Left colon (tissue), 2 donors: ENCODE data around the gene MEIS3. TPM values are rescaled to one million over a fixed set of nuclear protein-coding genes. Genes with fewer than 3 reads are reported as not detected.

Experiments
- total RNA-seq, 2 donors: library from RNA; stranded (reverse); fragmentation: NEBNext Ultra II Directional; extraction: Animal tissue kit (Norgen Biotek cat#: 25700); gene quantifications; one replicate each; pipeline ENCODE4 v1.2.1, GENCODE V29; 2021
- donor health status: DM: no; HTN: no; CAD: no.
- donor health status: DM: yes; HTN: yes; CAD: no.

The MEIS3 gene
- total RNA-seq, 2 donors from 2014 or later, result 2.5 to 2.7 TPM

Other genes with a start within 250 kb of the MEIS3 start
- 10 to 100 TPM; 18.9 to 32.9 TPM for gene BBC3, start 188.3 kb downstream of the MEIS3 start, total RNA-seq
- 10 to 100 TPM; 28.0 to 36.7 TPM for gene CCDC9, start 163.0 kb downstream of the MEIS3 start, total RNA-seq
- 10 to 100 TPM; 13.9 to 14.1 TPM for gene INAFM1, start 144.6 kb downstream of the MEIS3 start, total RNA-seq
- gene C5AR1, start 109.7 kb downstream of the MEIS3 start, total RNA-seq, result 1 to 10 TPM; 5.0 to 8.8 TPM
- 1 to 10 TPM in 1 of 2 donors, under 1 TPM in 1; 0.46 to 2.3 TPM for gene C5AR2, start 87.4 kb downstream of the MEIS3 start, total RNA-seq
- gene DHX34, start 70.2 kb downstream of the MEIS3 start, total RNA-seq, result 10 to 100 TPM in 1 of 2 donors, 1 to 10 TPM in 1; 8.5 to 10.6 TPM
- 1 to 10 TPM in 1 of 2 donors, under 1 TPM in 1; 0.09 to 2.2 TPM for gene SLC8A2, start 52.4 kb upstream of the MEIS3 start, total RNA-seq
- 1 to 10 TPM; 4.6 to 6.0 TPM for gene KPTN, start 64.7 kb upstream of the MEIS3 start, total RNA-seq
- 100 to 1,000 TPM; 122 to 130 TPM for gene NAPA, start 95.5 kb upstream of the MEIS3 start, total RNA-seq
- gene ZNF541, start 153.6 kb upstream of the MEIS3 start, total RNA-seq, result under 1 TPM in 1 of 2 donors, not detected in 1; 0.11 TPM
- gene BICRA, start 189.6 kb upstream of the MEIS3 start, total RNA-seq, result 10 to 100 TPM; 14.9 to 16.8 TPM